GM21360 (cell line): ENCODE data around the gene ARHGAP15.

ENCODE experiments used
- ATAC-seq: cut with Tn5 transposase; IDR thresholded peaks from one replicate; pipeline ENCODE4 v1.9.1; 2021; ENCODE audit warnings: mild to moderate bottlenecking, moderate library complexity; ENCODE audit not compliant: unreplicated experiment

Gene ARHGAP15

DNA sequence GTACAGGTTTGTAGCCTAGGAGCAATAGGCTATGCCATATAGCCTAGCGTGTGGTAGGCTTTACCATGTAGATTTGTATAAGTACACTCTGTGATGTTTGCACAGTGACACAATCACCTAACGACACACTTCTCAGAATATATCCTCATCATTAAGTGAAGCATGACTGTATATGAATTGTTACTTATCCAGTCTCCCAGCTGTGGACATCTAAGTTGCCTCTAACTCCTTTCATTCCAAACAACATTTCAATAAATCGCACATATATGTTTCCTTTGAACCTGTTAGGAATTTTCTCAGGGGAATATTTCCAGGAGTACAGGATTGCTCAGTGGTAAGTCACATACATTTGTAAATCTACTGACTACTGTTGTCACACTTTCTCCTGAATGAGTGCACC lies 90.0 kb downstream of the ARHGAP15 start:
- ATAC-seq, result no peak

DNA sequence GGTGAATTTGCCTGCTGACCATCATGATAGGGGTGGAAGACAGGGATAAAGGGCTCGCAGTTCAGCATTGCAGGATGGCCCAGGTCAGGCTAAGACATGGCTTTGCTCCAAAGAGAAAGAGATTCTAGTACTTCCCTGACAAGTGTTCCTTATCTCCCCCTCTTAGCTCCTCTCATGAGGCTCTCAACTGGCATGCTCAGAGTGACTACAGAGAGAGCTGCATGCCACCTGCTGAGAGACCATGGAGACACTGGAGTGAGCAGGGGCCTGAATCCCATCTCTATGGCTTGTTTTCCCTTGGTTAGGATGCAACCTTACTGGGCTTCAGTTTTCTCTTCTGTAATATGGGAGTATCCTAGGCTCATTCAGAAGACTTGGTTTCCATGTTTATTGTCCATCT lies 94.3 kb downstream of the ARHGAP15 start:
- no peak for ATAC-seq

DNA sequence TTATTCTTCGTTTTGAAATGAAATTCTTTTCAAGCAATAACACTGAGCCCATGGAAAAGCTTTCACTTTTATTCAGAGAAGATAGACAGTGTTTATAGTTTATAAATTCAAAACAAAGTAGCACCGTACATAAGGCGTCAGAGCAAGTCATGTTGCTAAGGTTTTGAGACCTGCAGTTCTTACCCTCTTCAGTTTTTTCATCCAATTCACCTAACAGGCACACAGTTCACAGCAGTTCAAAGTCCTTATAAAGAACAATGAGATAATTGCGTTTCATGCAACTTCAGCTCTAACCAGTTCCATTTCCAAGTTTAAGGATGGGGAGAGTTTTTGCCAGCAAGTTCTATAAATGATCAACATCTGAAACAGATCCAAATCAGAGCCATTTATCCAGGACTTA lies 96.7 kb downstream of the ARHGAP15 start:
- ATAC-seq, result no peak

DNA sequence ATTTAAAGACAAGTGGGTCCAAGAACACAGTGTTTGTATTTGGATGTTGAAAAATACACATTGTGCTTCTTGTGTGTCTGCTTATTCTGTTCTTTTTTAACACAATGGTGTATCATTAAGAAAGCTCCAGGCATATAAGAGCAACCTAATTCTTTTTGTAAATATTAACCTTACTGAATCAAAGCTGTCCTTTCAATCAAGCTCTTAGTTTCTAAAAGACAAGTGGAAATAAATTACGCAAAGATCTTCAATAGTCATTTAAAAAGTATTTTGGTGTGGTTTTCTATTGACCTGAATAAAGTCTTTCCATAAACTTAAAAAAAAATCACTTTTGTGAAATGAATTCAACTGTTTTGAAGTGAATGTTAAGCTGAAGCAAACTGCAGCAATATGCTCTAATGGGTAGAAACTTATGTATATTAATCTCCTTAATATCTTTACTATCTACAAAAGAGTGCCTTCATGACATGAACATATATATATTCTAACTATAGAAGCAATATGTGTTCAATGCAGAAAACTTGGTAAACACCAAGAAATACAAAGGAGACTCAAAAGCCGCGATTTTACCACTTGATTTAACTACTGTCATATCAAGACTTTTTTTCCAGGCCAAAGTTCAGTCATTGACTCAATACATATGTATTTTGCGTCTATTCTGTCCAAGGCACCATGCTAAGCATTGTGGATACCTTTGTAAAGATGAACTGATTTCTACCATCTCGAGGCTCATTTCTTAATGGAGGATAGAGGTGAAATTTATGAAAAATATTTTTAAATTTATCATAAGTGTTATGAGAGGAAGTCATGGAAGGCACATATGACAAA lies 97.7 kb downstream of the ARHGAP15 start:
- ATAC-seq, result no peak

DNA sequence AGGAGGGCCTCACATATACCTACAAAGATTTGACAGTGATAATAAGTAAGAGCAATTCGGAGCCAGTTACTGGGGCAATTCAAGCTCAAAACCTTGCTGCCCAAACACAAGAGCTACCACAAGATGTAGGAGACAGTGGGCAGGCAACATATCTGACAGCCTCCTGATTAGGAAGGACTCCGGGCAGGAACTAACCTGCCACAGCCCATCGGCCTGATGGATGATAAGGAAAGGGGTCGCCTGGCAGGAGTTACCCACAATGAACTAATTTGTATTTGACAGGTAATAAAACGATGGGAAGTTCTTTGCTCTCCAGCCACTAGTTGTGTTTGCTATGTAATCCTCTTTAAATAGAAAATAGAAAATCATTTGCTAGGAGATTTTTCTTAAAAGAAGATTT lies 100.2 kb downstream of the ARHGAP15 start:
- ATAC-seq, result no peak

DNA sequence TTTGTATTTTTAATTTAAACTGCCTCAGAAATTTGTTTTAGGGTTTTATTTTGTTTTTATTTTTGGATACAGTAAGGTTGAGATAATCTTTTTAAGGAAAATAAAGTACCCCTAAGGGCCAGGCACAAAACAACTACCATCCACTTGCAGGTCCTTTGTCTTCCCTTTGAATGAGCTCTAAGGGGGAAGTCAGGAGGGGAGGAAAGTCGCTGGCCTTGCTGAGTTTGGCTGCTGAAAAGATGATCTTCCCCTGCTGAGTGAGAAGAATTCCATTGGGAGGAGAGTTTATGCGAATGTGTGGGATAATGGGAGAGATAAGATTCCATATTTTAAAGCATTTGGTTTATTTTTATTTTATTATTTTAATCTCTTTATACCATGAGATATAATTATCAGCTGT lies 100.7 kb downstream of the ARHGAP15 start:
- ATAC-seq, result no peak

DNA sequence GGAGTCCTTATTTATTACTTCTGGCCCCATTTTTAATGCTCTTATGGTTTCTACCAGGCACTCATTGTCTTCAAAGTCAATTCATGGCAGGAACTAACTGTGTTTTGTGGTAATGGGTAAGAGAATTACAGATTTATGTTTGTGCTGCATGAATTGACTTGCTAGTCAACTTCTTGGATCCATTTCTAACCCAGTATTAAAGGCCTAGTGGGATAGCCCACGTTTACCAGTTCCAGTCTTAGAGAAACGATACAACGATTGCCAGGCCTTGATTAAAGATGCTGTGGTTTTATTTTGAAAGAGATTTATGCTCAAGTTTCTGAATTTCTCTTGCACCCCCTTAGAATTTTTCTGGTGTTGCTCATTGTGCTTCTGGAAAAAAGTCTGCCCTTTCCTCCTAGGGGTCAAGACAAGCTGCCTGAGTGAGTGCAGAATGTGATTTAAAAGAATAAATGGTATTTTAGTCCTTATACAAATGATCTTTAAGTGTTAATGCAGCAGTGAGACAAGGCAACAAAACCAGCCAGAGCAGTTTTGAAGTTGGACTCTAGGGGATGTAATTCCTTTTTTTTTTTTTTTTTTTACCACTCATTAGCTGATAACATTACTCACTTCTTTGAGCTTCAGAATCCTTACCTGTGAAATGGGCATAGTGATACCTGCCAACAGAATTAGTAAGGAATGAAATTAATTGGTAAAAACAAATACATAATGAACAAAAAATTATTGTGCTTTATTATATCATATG lies 101.5 kb downstream of the ARHGAP15 start:
- ATAC-seq, result no peak

DNA sequence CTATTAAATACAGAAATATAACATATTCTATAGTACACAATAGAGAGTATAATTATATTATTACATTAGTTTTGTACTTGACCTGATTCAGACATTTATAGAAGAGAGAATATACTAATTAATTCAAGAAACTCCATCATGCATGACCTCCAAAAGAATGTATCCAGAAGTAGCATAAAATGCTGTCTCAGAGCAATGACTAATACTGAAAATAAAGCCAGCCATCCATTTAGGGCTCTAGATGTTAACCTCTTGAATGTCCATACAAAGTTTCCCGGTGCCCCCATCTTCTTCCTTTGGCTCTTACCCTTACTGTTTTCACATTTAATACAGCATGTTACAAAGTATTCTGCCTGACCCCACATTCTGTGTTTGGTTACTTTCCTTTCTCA lies 102.0 kb downstream of the ARHGAP15 start:
- ATAC-seq, result no peak

DNA sequence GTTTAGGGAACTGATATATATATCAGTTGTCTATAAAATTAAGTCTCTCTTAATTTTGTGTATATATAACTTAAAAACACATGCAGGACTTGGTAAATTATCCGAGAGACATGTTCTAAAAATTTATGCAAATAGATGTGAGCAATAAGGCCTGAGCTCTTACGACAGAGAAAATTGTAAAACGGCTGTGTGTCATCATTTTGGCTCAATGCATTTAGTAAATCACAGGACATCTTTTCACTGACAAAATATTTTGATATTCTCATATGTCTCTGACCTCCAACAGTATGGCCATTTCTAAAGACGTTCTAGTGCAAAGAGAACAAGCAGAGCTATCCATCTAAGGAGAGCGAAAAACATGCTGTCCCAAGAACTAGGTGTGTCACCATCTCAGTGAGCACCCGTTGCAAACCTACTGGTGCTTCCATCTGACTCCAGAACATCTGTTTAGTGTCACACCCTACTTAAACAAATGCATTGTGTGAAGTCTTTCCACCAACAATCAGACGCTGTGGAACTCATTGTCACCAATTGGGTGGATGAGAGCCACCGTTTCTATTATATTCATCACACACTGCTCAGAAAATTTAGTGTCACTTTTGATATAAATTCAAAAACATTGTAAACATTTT lies 108.0 kb downstream of the ARHGAP15 start:
- no peak for ATAC-seq

DNA sequence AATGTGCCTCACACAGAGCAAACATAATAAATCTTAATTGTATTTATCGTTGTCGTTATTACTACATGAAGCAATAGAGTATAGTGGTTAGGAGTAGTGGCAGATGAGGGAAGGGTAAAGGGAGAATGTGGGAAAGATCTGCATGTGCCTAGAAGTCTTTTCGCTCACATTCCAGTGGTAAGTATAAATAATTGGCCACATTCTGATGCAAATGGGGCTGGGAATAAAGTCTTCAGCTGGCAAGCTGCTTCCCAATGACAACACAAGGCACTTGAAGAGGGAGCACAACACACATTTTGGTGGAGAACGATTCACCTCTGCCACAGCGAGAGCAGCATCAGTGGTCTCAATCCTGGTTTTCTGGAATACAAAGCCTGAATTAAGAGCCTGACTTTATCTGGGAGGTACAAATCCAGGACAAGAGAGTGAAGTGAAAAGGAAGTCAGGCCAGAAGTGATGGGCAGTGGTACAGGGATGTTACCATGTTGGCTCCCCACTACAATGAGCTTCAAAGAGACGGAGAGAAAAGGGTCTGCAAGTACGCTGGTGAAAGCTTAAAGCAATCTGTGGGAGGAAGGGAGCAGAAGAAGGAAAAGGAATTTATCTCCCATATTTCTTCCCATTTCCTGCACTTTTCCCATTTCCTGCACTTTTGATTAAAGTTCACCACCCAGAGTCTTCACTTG lies 112.3 kb downstream of the ARHGAP15 start:
- no peak for ATAC-seq

DNA sequence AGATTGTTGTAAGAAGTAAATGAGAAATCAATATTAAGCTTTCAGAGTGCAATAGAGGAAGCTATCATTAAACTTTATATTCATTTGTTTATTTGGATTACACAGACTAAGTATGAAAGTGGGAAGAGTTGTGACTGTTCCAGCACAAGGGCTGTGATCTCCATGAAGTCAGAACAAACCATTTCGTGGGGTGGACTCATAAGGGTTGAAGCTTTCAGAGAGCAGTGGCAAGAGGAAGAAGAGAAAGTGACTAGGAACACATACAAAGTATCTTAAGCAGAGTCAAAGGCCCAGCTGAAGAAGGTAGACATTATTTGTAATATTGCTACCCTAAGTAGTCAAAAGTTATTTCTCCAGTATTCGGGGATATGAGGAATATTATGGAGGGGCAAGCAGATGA lies 117.0 kb downstream of the ARHGAP15 start:
- ATAC-seq, result no peak

DNA sequence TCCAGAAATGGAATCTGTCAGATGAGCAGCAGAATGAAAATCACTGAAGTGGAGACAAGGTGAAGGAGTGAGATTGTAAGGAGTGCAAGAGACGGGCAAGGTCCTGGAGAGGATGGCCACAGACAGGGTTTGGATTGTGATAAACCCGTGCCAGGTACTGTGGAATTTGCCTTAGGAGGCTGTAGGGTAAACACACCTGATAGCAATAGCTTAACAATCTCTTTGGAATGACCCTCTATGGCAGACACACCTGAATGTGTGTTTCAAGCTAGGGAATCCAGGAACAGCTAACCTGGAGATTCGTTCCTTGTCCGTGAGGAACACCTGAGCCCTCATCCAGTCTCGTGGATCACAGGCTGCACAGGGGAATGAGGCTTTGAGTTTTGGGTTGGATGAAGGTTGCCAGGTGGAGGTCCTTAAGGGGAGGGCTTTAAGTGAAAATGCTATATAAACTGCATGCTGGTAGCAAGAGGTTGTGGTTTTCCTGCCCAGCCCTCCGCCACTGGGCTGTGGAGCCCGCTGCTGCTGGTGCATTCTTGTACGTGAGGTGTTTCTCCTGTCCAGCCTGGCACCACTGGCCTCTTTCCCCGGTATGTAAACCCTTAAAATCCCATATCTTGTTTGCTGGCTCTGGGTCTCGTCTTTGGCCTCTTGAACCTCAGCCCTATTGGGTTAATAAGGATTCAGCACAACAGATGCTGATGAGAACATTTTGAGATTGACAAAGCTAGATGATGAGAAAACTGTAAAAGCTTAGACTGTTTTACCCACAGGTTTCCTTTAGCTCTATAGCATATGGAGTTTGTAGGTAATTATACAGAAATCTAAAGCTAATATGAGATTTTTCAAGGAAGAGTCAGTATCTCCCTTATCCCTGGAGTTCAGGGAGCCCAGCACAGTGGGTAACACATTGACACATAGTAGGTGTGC lies 117.9 kb downstream of the ARHGAP15 start:
- ATAC-seq, result no peak

DNA sequence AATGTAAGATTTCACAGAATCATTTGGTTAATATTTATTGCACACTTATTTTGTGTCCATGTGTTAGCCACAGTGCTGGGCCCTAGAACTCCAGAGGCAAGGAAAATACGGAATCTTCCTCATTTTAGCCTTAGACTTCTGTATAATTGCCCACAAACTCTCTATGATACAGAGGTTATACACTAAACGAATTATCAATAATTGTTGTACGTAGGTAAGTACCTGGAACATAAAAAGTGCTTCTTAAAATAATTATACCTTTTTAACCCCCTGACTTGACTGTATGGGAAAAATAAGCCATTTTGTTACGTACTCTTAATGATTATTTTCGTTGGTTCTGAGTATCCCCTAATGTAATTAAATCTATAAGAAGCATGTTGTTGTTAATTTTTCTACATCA lies 119.4 kb downstream of the ARHGAP15 start:
- ATAC-seq, result no peak

DNA sequence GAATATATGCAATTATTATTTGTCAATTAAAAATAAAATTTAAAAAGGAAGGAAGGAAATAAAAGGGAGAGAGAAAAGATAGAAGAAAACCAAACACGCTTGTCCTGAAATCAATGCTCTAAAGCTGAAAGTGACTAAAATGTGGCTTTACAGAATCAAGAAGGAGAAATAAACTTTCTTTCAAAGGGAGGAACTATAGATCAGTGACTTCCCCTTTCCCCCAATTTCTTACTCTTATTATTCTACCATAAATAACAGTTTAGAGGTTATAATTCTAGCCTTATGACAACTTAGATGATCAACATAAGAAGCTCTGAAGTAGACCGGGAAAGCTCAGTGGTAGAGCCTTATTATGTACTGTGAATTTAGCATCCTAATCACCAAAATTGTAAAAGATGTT lies 122.5 kb downstream of the ARHGAP15 start:
- no peak for ATAC-seq

DNA sequence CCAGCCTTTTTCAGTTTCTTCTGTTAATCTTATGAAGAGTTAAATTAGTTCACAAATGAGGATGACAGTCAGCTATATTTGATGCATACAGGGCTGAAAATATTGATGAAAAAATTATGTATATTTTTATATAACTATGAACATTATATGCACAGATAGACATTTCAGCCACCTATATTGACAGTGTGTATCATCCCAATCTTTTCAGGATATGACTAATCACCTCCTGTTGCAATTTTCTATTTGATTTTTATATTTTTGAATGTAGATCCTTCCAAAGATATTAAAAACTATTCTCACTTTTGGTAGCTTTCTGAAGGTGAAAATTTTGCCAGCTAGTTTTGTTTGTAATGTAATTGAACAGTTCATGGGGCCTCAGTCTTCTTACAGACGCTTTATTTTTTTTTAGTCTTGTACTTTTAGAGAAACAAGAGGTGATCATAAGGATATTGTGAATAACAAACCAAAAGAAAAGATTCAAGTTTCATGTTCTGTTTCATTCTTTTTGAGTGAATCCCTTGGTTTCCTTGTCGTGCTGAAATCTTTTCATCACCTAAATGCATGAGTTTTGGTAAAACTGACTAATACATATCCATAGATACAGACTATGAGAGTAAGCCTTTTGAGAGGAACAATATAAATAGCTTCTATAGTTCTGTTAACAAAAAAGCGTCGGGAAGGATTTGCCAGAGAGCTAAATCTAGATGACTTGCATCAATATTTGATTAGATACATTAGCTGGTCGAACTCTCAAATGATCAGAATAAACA lies 123.1 kb downstream of the ARHGAP15 start:
- no peak for ATAC-seq

DNA sequence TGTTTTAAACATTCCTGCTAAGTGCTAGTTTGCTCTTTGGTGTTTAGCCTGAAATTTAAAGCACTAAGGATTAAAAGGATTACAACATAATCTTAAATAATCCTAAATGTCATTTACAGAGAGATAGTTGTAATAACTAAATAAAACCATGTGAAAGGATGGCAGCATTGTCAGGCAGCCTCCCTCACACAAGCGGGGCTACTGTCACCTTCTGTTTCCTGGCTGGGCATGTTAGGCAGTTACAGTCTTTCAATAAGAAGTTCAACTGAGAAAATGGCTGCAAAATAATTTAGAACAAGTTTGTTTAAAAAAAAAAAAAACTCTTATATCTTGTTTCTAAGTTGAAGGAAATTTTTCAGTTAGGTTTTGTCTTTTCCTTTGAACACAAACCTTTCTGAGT lies 124.9 kb downstream of the ARHGAP15 start:
- no peak for ATAC-seq

DNA sequence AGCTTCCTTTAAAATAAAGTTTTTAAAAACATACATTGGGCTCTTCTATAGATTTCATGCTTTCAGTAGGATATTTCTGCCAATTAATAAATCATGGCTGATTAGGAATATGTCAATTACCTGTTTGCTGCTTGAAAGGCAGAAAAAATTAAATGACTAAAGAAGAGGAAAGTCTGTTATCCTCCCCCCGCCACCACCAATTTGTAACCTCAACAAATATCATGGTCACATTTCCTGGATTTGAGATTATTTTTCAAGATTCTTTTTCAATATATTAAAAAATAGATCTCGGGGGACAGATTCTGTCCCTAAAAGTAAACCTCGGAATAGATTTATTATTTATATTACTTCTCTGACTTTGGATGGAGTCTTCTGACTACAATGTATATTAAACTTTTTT lies 125.9 kb downstream of the ARHGAP15 start:
- ATAC-seq, result no peak

DNA sequence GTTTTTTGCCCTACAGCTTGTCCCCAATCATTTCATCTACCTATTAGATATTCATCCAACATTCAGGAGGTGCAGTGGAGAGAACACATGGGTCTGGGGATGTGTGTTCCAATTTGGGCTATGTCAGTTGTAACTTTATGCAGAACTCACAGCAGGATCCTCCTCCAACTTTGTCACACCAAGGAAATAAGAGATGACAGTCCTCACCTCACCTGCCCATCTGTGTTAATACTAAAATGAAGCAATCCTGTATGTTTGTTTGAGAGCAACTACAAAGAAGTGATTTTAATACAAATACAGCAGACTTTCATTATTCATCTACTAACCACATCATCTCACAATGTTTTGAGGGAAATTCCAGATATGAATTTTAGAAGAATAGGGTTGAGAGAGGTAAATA lies 126.7 kb downstream of the ARHGAP15 start:
- no peak for ATAC-seq

DNA sequence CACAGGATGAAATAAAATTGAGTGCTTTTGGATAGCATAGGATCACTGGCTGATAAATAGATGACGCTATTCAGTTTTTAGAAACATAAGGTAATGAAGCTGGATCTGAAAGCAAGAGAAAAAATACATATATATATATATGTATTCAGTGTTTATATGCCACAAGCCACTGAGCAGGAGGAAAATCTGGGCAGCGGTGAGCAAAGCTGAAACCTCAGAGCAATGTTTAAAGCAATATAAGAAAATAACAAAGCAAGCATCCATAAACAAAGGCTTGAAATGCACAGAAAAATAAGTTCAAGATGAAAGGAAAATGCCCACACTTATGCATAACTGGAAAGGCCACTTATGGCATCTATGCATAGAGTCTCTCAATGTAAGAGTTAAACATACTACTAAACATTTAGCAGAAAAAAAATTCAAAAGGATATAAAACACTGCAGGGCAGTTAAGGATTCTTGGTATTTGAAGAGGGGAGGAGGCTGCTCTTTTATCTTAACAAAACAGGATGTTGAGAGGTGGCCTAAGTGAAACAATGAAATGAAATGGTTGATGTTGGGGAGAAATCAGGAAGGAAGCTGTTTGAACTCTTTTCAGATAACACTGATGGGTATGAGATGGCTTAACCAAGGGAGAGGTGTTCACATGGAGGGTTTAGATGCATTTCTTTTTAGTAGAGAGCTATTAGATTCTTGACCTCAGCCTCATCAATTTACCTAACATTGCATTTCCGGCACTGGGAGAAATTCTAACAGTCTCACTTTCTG lies 129.1 kb downstream of the ARHGAP15 start:
- no peak for ATAC-seq
